ENCODE results near the gene CHDH.
A peak's percentile ranks its signal among the peaks of the same experiment; 100 is the strongest.

The CHDH gene

DNA sequence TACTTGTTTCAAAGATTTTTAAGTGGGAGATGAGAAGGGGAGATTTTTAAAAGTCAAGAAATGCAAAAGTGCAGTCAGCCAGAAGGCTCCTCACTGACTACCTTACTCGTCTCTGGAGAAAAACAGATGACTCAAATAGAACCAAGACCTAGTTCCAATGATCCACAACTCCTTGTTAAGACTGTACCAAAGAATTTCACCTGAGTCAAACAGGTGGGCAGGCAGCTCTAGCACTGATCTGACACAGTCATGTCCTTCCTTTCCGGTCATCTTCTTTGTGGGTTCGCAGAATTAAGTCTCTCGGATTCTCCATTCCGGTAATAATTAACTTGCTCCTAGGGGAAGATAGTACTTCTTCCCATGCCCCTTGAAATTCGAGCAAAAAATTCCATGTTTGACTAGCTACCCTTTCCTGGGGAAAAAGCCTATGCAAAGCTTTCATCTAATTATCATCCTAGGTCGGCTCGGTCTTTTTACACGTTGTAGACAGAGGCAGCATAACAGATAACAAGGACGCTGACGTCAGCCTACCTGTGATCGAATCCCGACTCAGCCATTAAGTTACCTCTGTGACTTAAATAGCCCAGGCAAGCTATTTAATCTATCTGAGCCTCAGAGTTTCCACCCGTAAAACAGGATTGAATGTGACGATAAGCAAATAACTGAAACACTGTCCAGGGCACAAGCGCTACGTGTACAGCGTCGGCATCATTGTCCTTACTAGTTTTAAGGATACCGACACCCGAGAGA is 44.7 kb upstream of the CHDH start:
- Histone ChIP-seq H3K4me3 (ENCODE audit: low read length in 2 of 2) (peak overlapping the region; percentile 76 to 98), H3K27ac (replicated peaks; ENCODE audit: low read length) (no peak overlapping the region), H3K4me1 (ENCODE audit: control insufficient read depth in 2 of 2, insufficient read depth in 1 of 2, low read depth in 1 of 2, low read length in 2 of 2) (peaks cover 2 to 8% of the 10 kb centered on the region in 2 donors), H2AFZ (ENCODE audit: low read length) (peak overlapping the region; percentile 88), H4K8ac (ENCODE audit: low read depth, low read length) (no peak overlapping the region), H2AK5ac (ENCODE audit: low read depth, low read length) (no peak overlapping the region), H2BK120ac (ENCODE audit: low read depth, low read length) (no peak overlapping the region), H3K14ac (ENCODE audit: low read length) (no peak overlapping the region), H2BK15ac (ENCODE audit: low read length) (no peak overlapping the region), H3K4ac (ENCODE audit: low read length) (no peak overlapping the region), H3K36me3 (replicated peaks in 1 of 2; ENCODE audit: control insufficient read depth in 2 of 2, insufficient read depth in 2 of 2, low read length in 2 of 2) (peaks cover 2 to 30% of the 10 kb centered on the region in 2 donors), H3K4me2 (ENCODE audit: insufficient read depth, low read length, poor library complexity, severe bottlenecking) (peak overlapping the region; percentile 48), H4K91ac (ENCODE audit: low read depth, low read length, poor library complexity) (no peak overlapping the region), H3K9ac (ENCODE audit: low read depth, low read length, poor library complexity) (peak overlapping the region; percentile 85), H3K18ac (ENCODE audit: low read length) (no peak overlapping the region), H3K27me3 (ENCODE audit: control insufficient read depth in 3 of 3, insufficient read depth in 3 of 3, low read depth in 1 of 3, low read length in 3 of 3) (no peaks in the 10 kb centered on the region), H3K9me3 (replicated peaks in 1 of 2; ENCODE audit: control insufficient read depth in 2 of 2, insufficient read depth in 1 of 2, low read depth in 1 of 2, low read length in 2 of 2) (no peaks in the 10 kb centered on the region), H2BK5ac (ENCODE audit: low read length) (no peak overlapping the region), H3K79me1 (ENCODE audit: low read depth, low read length) (no peaks in the 10 kb centered on the region), H3K23ac (ENCODE audit: low read depth, low read length, poor library complexity) (no peak overlapping the region), H2BK12ac (ENCODE audit: low read length) (no peak overlapping the region)
- DNase-seq (ENCODE audit: low spot score) = no peak
- WGBS, 2 donors (ENCODE audit: extremely low coverage in 2 of 2, insufficient read length in 2 of 2, insufficient replicate concordance in 1 of 2) = no CpG with 5 or more reads among the region's 21 CpGs

DNA sequence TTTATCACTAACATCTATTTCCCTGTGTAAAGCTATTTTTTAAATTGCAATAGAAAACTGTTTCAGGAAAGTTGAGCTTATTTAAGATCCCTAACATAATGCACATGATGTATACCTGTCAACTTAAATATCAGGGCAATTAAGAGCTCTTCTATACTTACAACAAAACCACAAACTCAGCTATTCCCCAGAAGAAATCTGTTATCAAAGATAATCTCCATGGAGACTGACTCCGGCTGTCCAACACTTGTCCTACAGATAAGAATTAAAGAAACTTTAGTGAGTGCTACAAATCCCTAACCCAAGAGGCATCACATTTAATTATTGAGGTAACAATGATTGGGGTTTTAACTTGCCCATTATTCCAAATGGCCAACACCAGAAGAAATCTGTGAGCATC is 42.0 kb upstream of the CHDH start:
- Histone ChIP-seq H2BK120ac (ENCODE audit: low read depth, low read length) (no peak overlapping the region), H4K91ac (ENCODE audit: low read depth, low read length, poor library complexity) (no peak overlapping the region), H3K4me1 (ENCODE audit: control insufficient read depth in 2 of 2, insufficient read depth in 1 of 2, low read depth in 1 of 2, low read length in 2 of 2) (peaks cover 2 to 8% of the 10 kb centered on the region in 2 donors), H4K8ac (ENCODE audit: low read depth, low read length) (no peak overlapping the region), H3K18ac (ENCODE audit: low read length) (no peak overlapping the region), H3K4me2 (ENCODE audit: insufficient read depth, low read length, poor library complexity, severe bottlenecking) (no peak overlapping the region), H2AFZ (ENCODE audit: low read length) (no peak overlapping the region), H2BK15ac (ENCODE audit: low read length) (no peak overlapping the region), H3K4ac (ENCODE audit: low read length) (no peak overlapping the region), H3K9ac (ENCODE audit: low read depth, low read length, poor library complexity) (no peak overlapping the region), H3K9me3 (replicated peaks in 1 of 2; ENCODE audit: control insufficient read depth in 2 of 2, insufficient read depth in 1 of 2, low read depth in 1 of 2, low read length in 2 of 2) (no peaks in the 10 kb centered on the region), H3K23ac (ENCODE audit: low read depth, low read length, poor library complexity) (no peak overlapping the region), H3K14ac (ENCODE audit: low read length) (no peak overlapping the region), H3K27me3 (ENCODE audit: control insufficient read depth in 3 of 3, insufficient read depth in 3 of 3, low read depth in 1 of 3, low read length in 3 of 3) (no peaks in the 10 kb centered on the region), H3K79me1 (ENCODE audit: low read depth, low read length) (no peaks in the 10 kb centered on the region), H3K4me3 (ENCODE audit: low read length in 2 of 2) (no peak overlapping the region), H2BK5ac (ENCODE audit: low read length) (no peak overlapping the region), H3K27ac (replicated peaks; ENCODE audit: low read length) (no peak overlapping the region), H2AK5ac (ENCODE audit: low read depth, low read length) (no peak overlapping the region), H2BK12ac (ENCODE audit: low read length) (no peak overlapping the region), H3K36me3 (replicated peaks in 1 of 2; ENCODE audit: control insufficient read depth in 2 of 2, insufficient read depth in 2 of 2, low read length in 2 of 2) (peaks cover 8 to 55% of the 10 kb centered on the region in 2 donors)
- no CpG with 5 or more reads among the region's 1 CpG for WGBS, 2 donors (ENCODE audit: extremely low coverage in 2 of 2, insufficient read length in 2 of 2, insufficient replicate concordance in 1 of 2)
- DNase-seq (ENCODE audit: low spot score) = no peak

DNA sequence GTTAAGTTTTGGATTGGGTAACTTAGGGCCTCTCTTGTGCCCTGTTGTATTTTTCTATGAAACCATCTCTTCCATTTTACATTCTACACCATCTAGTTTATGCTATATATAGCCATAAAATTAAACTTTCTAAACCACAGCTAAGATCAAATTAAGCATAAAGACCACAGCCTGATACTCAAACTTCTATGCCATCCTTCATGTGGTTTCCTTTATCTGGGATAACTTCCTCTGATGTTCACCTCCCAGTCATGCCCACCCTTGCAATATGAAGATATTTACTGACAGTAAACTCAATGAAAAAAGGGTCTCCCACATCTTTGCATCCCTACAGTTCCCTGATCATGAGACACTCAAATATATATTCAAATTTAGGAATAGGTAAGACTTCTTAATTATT is 41.2 kb upstream of the CHDH start:
- H2AFZ ChIP-seq (ENCODE audit: low read length) = no peak overlapping the region
- no peak overlapping the region for H3K9ac ChIP-seq (ENCODE audit: low read depth, low read length, poor library complexity)
- no peak overlapping the region for H3K23ac ChIP-seq (ENCODE audit: low read depth, low read length, poor library complexity)
- H2BK5ac ChIP-seq (ENCODE audit: low read length) = no peak overlapping the region
- no peak overlapping the region for H3K4me2 ChIP-seq (ENCODE audit: insufficient read depth, low read length, poor library complexity, severe bottlenecking)
- H3K18ac ChIP-seq (ENCODE audit: low read length) = no peak overlapping the region
- H3K27ac ChIP-seq (replicated peaks; ENCODE audit: low read length) = no peak overlapping the region
- H3K27me3 ChIP-seq (ENCODE audit: control insufficient read depth in 3 of 3, insufficient read depth in 3 of 3, low read depth in 1 of 3, low read length in 3 of 3) = no peaks in the 10 kb centered on the region
- no peak overlapping the region for H4K8ac ChIP-seq (ENCODE audit: low read depth, low read length)
- peaks cover 2 to 5% of the 10 kb centered on the region in 2 donors for H3K4me1 ChIP-seq (ENCODE audit: control insufficient read depth in 2 of 2, insufficient read depth in 1 of 2, low read depth in 1 of 2, low read length in 2 of 2)
- no peak overlapping the region for H2AK5ac ChIP-seq (ENCODE audit: low read depth, low read length)
- H3K4ac ChIP-seq (ENCODE audit: low read length) = no peak overlapping the region
- no peaks in the 10 kb centered on the region for H3K9me3 ChIP-seq (replicated peaks in 1 of 2; ENCODE audit: control insufficient read depth in 2 of 2, insufficient read depth in 1 of 2, low read depth in 1 of 2, low read length in 2 of 2)
- H2BK120ac ChIP-seq (ENCODE audit: low read depth, low read length) = no peak overlapping the region
- no peak overlapping the region for H3K4me3 ChIP-seq (ENCODE audit: low read length in 2 of 2)
- H2BK12ac ChIP-seq (ENCODE audit: low read length) = no peak overlapping the region
- H3K14ac ChIP-seq (ENCODE audit: low read length) = no peak overlapping the region
- H3K79me1 ChIP-seq (ENCODE audit: low read depth, low read length) = no peaks in the 10 kb centered on the region
- H2BK15ac ChIP-seq (ENCODE audit: low read length) = no peak overlapping the region
- H4K91ac ChIP-seq (ENCODE audit: low read depth, low read length, poor library complexity) = no peak overlapping the region
- DNase-seq (ENCODE audit: low spot score) = no peak
- peaks cover 8 to 59% of the 10 kb centered on the region in 2 donors for H3K36me3 ChIP-seq (replicated peaks in 1 of 2; ENCODE audit: control insufficient read depth in 2 of 2, insufficient read depth in 2 of 2, low read length in 2 of 2)

DNA sequence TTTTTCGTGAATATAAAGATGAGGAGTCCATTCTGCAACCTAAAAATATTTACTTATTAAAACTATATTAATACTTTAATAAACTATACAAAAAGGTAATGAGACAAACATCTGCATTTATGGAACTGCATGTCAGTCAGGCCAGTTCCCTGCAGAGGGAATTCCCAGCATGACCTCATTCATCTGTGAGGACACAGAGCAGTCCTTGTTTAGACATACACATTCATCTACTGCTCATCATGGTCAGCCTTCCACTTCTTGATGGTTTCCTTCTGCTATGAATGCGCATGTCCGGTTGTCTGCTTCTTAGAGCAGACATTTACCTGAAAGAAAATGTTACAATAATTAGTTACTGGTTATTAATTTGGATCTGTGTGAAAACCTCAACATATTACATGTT is 39.0 kb upstream of the CHDH start:
- DNase-seq (ENCODE audit: low spot score) = no peak
- Histone ChIP-seq H2BK120ac (ENCODE audit: low read depth, low read length) (no peak overlapping the region), H2BK5ac (ENCODE audit: low read length) (no peak overlapping the region), H3K18ac (ENCODE audit: low read length) (no peak overlapping the region), H2BK12ac (ENCODE audit: low read length) (no peak overlapping the region), H4K8ac (ENCODE audit: low read depth, low read length) (no peak overlapping the region), H3K23ac (ENCODE audit: low read depth, low read length, poor library complexity) (no peak overlapping the region), H3K4me3 (ENCODE audit: low read length in 2 of 2) (no peak overlapping the region), H3K9me3 (replicated peaks in 1 of 2; ENCODE audit: control insufficient read depth in 2 of 2, insufficient read depth in 1 of 2, low read depth in 1 of 2, low read length in 2 of 2) (no peaks in the 10 kb centered on the region), H3K4me1 (ENCODE audit: control insufficient read depth in 2 of 2, insufficient read depth in 1 of 2, low read depth in 1 of 2, low read length in 2 of 2) (peaks cover 6 to 9% of the 10 kb centered on the region in 2 donors), H2BK15ac (ENCODE audit: low read length) (no peak overlapping the region), H2AFZ (ENCODE audit: low read length) (no peak overlapping the region), H3K4me2 (ENCODE audit: insufficient read depth, low read length, poor library complexity, severe bottlenecking) (no peak overlapping the region), H3K4ac (ENCODE audit: low read length) (no peak overlapping the region), H3K27ac (replicated peaks; ENCODE audit: low read length) (no peak overlapping the region), H3K36me3 (replicated peaks in 1 of 2; ENCODE audit: control insufficient read depth in 2 of 2, insufficient read depth in 2 of 2, low read length in 2 of 2) (peaks cover 8 to 62% of the 10 kb centered on the region in 2 donors), H3K14ac (ENCODE audit: low read length) (no peak overlapping the region), H2AK5ac (ENCODE audit: low read depth, low read length) (no peak overlapping the region), H3K79me1 (ENCODE audit: low read depth, low read length) (no peaks in the 10 kb centered on the region), H4K91ac (ENCODE audit: low read depth, low read length, poor library complexity) (no peak overlapping the region), H3K27me3 (ENCODE audit: control insufficient read depth in 3 of 3, insufficient read depth in 3 of 3, low read depth in 1 of 3, low read length in 3 of 3) (no peaks in the 10 kb centered on the region), H3K9ac (ENCODE audit: low read depth, low read length, poor library complexity) (no peak overlapping the region)
- WGBS, 2 donors (ENCODE audit: extremely low coverage in 2 of 2, insufficient read length in 2 of 2, insufficient replicate concordance in 1 of 2) = no CpG with 5 or more reads among the region's 3 CpGs
